Keratinocyte (primary cell): ENCODE results near the gene HS3ST3A1. TPM values are rescaled to one million over a fixed set of nuclear protein-coding genes. Genes with fewer than 3 reads are reported as not detected.

Source experiments
- DNase-seq: peaks from one replicate; pipeline ENCODE4 v3.0.0-alpha.2; 2011; ENCODE audit warnings: low read depth, missing footprints, low spot score
- FAIRE-seq: peaks from 2 replicates; lab custom pipeline; 2011; peaks lifted over from hg19 to GRCh38; lab: Jason Lieb, UNC
- H2AFZ ChIP-seq: 2 replicates; pipeline ENCODE4 v1.6.0; 2012; ENCODE audit warnings: low read length, control low read depth, inconsistent platforms; ENCODE audit not compliant: control insufficient read depth
- H3K27ac ChIP-seq: 2 replicates; pipeline ENCODE4 v1.5.1; 2011; ENCODE audit warnings: low read length; ENCODE audit not compliant: control insufficient read depth, insufficient read depth
- H3K27me3 ChIP-seq: 3 replicates; pipeline ENCODE4 v1.6.0; 2011; ENCODE audit warnings: low read length; ENCODE audit not compliant: control insufficient read depth, insufficient read depth; ENCODE audit errors: extremely low read depth
- H3K36me3 ChIP-seq, 2 experiments: 2 replicates in 1 of 2; 3 replicates in 1 of 2; pipeline ENCODE4 v1.5.1; 2011; ENCODE audit warnings: low read length in 2 of 2, mild to moderate bottlenecking in 1 of 2; ENCODE audit not compliant: control insufficient read depth in 2 of 2, insufficient read depth in 2 of 2; ENCODE audit errors: extremely low read depth in 1 of 2
- H3K4me1 ChIP-seq: 3 replicates; pipeline ENCODE4 v1.5.1; 2011; ENCODE audit warnings: low read length; ENCODE audit not compliant: control insufficient read depth, insufficient read depth; ENCODE audit errors: extremely low read depth
- H3K4me2 ChIP-seq: 3 replicates; pipeline ENCODE4 v1.6.0; 2011; ENCODE audit warnings: low read depth, low read length; ENCODE audit not compliant: control insufficient read depth, insufficient read depth; ENCODE audit errors: extremely low read depth
- H3K4me3 ChIP-seq, 3 experiments: fragments of 200-600 bp in 1 of 3; sonication (generic) in 1 of 3; 2 replicates in 2 of 3; 3 replicates in 1 of 3; pipeline ENCODE4 v1.5.1; 2011 to 2016; ENCODE audit warnings: low read length in 3 of 3, mild to moderate bottlenecking in 3 of 3, control low read depth in 2 of 3, inconsistent platforms in 1 of 3, low read depth in 1 of 3, mixed read lengths in 1 of 3, mixed run types in 1 of 3, moderate library complexity in 1 of 3; ENCODE audit not compliant: control insufficient read depth in 2 of 3, insufficient read depth in 2 of 3; ENCODE audit errors: extremely low read depth in 1 of 3
- H3K79me2 ChIP-seq: 2 replicates; pipeline ENCODE4 v1.6.0; 2012; ENCODE audit warnings: low read length; ENCODE audit not compliant: control insufficient read depth, insufficient read depth
- H3K9ac ChIP-seq: 3 replicates; pipeline ENCODE4 v1.6.0; 2011; ENCODE audit warnings: low read length; ENCODE audit not compliant: control insufficient read depth, insufficient read depth; ENCODE audit errors: extremely low read depth
- H3K9me1 ChIP-seq: 3 replicates; pipeline ENCODE4 v1.6.0; 2011; ENCODE audit warnings: low read length; ENCODE audit not compliant: control insufficient read depth, insufficient read depth; ENCODE audit errors: extremely low read depth
- H3K9me3 ChIP-seq: 2 replicates; pipeline ENCODE4 v1.5.1; 2012; ENCODE audit warnings: low read depth, low read length; ENCODE audit not compliant: control insufficient read depth
- H4K20me1 ChIP-seq: 3 replicates; pipeline ENCODE4 v1.6.0; 2011; ENCODE audit warnings: low read length; ENCODE audit not compliant: control insufficient read depth, insufficient read depth; ENCODE audit errors: extremely low read depth
- CTCF ChIP-seq, 3 experiments: IDR thresholded peaks in 1 of 3; conservative IDR thresholded peaks in 1 of 3; optimal IDR thresholded peaks in 1 of 3; 2 replicates in 2 of 3; 3 replicates in 1 of 3; pipeline versions ENCODE3 to v1.5.1; 2011; ENCODE audit warnings: low read length in 3 of 3, mild to moderate bottlenecking in 3 of 3, moderate library complexity in 2 of 3, control low read depth in 1 of 3, inconsistent platforms in 1 of 3; ENCODE audit not compliant: insufficient read depth in 2 of 3; ENCODE audit errors: extremely low read depth in 1 of 3
- EZH2 ChIP-seq: IDR thresholded peaks from one replicate; pipeline ENCODE4 v1.6.1; 2012; ENCODE audit warnings: inconsistent platforms, mild to moderate bottlenecking, low read length, moderate library complexity
- dilution Hi-C: fragments of 300-500 bp; cut with MboI; formaldehyde crosslinking; loops from one replicate; pipeline ENCODE4 v1.7.0; 2020; ENCODE audit warnings: low sequenced_read_pairs; ENCODE audit not compliant: extremely low pct_ligation_motif_present
- polyA plus RNA-seq, 5 experiments: library from polyadenylated mRNA; depleted of rRNA in 3 of 5; stranded (reverse) in 3 of 5; stranded (forward) in 1 of 5; unstranded in 1 of 5; fragments of >200 nt; gene quantifications; 1 replicate in 1 of 5; 2 replicates in 3 of 5; 3 replicates in 1 of 5; pipeline versions ENCODE4 v1.2.1 to v1.2.3, GENCODE V29; 2011 to 2012; ENCODE audit warnings: missing spikeins in 2 of 5, low read depth in 1 of 5, low replicate concordance in 1 of 5

HS3ST3A1 gene
- polyA plus RNA-seq, 1 donor (not counting 4 experiments of a cell fraction or from before 2014, with no cell fraction given) = 0.04 TPM

DNA sequence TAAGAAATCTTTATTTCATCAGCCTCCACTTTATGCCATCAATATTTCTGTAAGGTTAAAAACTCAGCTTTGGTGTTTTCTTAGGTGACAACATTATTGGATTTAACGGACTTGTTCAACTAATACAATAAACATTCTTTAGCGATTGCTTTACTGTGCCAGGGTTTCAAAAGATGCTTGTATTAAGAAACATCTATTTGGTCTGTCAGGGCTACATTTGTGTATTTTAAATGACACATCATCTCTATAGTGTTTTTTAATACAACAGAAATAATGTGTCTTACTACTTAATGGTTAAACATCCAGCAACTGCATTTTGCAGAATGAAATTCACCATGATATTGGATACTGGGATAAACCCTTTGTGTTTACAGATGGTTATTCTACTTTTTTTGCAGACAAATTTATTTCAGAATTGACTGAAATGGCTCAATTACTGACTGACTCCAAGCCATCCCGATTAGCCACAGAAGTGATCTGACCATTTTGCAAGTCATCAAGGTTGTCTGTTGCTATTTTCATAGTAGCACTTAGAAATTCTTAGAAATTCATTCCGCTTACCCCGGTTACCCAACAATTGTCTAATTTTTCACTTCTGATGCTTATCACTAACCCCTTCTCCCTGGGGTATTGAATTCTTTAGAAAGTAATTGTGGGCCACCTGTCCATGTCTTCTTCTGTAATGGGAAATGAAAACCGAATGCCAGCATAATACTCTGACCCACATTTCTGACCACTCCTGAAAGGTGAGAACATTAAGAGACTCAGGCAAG, 63.7 kb downstream of the HS3ST3A1 start:
- dilution Hi-C loops = loop anchor here (25.0 kb wide), 1 partner anchor 101 kb away; no protein-coding TSS in a partner anchor
- TF ChIP-seq EZH2 (no peak), CTCF (optimal IDR thresholded peaks at IDR 0.05 in 1 of 3, IDR thresholded peaks at IDR 0.05 in 1 of 3, conservative IDR thresholded peaks at IDR 0.05 in 1 of 3; ENCODE audit: extremely low read depth in 1 of 3, insufficient read depth in 2 of 3, low read length in 3 of 3) (no peak)
- no peak overlapping the region for H3K27ac ChIP-seq
- H3K9me1 ChIP-seq = no peaks in the 10 kb centered on the region
- no peak overlapping the region for H2AFZ ChIP-seq
- H3K9me3 ChIP-seq = no peaks in the 10 kb centered on the region
- H3K4me2 ChIP-seq = no peak overlapping the region
- H3K9ac ChIP-seq = no peak overlapping the region
- H3K27me3 ChIP-seq = no peaks in the 10 kb centered on the region
- no peaks in the 10 kb centered on the region for H3K79me2 ChIP-seq
- no peak for DNase-seq
- no peaks in the 10 kb centered on the region for H4K20me1 ChIP-seq
- H3K4me1 ChIP-seq = no peaks in the 10 kb centered on the region
- no peak overlapping the region for H3K4me3 ChIP-seq
- FAIRE-seq = no peak
- H3K36me3 ChIP-seq = no peaks in the 10 kb centered on the region

DNA sequence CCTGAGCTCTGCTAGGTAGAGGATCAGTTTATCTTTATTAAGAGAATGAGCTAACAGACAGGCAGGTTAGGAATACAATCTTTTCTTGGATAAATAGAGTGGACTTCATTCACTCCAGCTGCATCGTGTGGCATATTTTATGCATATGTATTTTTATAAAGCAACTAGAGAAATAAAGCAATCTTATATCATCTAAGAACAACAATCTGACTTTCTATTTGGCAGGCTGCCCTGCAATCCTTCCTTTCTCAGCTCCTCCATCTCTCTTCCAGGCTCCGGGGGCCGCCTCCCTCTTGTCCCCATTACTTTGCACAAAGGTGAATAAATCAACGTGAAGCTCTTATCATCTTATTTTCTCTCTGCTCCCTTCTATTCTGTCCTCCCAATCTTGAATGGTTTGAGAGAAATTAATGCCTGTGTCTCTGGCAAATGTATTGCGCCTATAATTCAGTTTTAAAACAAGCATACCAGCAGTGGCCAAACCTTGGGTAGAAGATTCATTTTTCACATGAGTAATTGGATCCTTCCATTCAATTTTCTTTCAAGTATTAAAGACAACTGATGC, 64.5 kb downstream of the HS3ST3A1 start:
- no peak overlapping the region for H2AFZ ChIP-seq
- H4K20me1 ChIP-seq = no peaks in the 10 kb centered on the region
- H3K4me2 ChIP-seq = no peak overlapping the region
- no peak overlapping the region for H3K9ac ChIP-seq
- H3K27ac ChIP-seq = no peak overlapping the region
- TF ChIP-seq CTCF (optimal IDR thresholded peaks at IDR 0.05 in 1 of 3, IDR thresholded peaks at IDR 0.05 in 1 of 3, conservative IDR thresholded peaks at IDR 0.05 in 1 of 3; ENCODE audit: extremely low read depth in 1 of 3, insufficient read depth in 2 of 3, low read length in 3 of 3) = no peak
- no peak for TF ChIP-seq EZH2
- H3K79me2 ChIP-seq = no peaks in the 10 kb centered on the region
- no peaks in the 10 kb centered on the region for H3K9me3 ChIP-seq
- DNase-seq (no peak), FAIRE-seq (no peak)
- no peaks in the 10 kb centered on the region for H3K27me3 ChIP-seq
- dilution Hi-C loops = loop anchor here (25.0 kb wide), 1 partner anchor 100 kb away; no protein-coding TSS in a partner anchor
- no peaks in the 10 kb centered on the region for H3K9me1 ChIP-seq
- H3K4me1 ChIP-seq = no peaks in the 10 kb centered on the region
- H3K4me3 ChIP-seq = no peak overlapping the region
- no peaks in the 10 kb centered on the region for H3K36me3 ChIP-seq
